Measurements from ENCODE around the gene DCDC2.
"Not testable (repeated sequence)": the region's sequence is repeated elsewhere in the genome, so short reads cannot be mapped to it uniquely, and the experiment has no call there.

DCDC2 gene

GRCh38 chr6:24207413-24207812, 150.4 kb downstream of the DCDC2 start:
- no peaks in the 10 kb centered on the region for H3K9me3 Mint-ChIP-seq
- H3K27me3 Mint-ChIP-seq (ENCODE audit: low read depth), result peaks cover 7% of the 10 kb centered on the region
- H3K36me3 Mint-ChIP-seq (ENCODE audit: low read depth), result no peaks in the 10 kb centered on the region
- no peak overlapping the region for H3K4me3 Mint-ChIP-seq
- no peaks in the 10 kb centered on the region for H3K4me1 Mint-ChIP-seq (ENCODE audit: low read depth)
- no peak overlapping the region for H3K27ac Mint-ChIP-seq

DNA sequence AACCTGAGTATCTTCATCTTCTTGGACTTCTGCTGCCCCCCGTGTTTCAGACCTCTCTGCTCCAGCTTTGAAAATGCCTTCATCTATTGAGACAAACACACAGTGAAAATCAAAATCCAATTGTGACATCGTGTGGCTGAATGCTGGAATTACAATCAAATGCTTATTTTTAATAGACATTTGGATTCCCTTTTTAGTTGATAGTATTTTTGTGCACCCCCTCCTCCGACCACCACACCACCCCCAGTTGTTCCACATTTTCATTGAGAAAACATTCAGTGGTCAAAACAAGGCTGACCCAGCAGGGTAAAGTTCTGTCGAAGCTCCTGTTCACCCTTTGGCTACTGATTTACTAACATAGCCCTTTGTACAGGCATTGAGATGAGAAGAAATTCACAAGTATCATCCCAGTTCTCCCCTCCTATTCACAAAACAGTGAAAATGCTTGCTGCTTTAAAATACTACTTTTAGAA, 152.8 kb downstream of the DCDC2 start:
- Mint-ChIP-seq H3K36me3 (ENCODE audit: low read depth) (no peaks in the 10 kb centered on the region), H3K4me1 (ENCODE audit: low read depth) (no peaks in the 10 kb centered on the region), H3K27ac (no peak overlapping the region), H3K27me3 (ENCODE audit: low read depth) (peaks cover 14% of the 10 kb centered on the region), H3K9me3 (no peaks in the 10 kb centered on the region), H3K4me3 (no peak overlapping the region)

GRCh38 chr6:24204113-24204512, 153.7 kb downstream of the DCDC2 start:
- H3K4me1 Mint-ChIP-seq (ENCODE audit: low read depth), result not testable (repeated sequence)

DNA sequence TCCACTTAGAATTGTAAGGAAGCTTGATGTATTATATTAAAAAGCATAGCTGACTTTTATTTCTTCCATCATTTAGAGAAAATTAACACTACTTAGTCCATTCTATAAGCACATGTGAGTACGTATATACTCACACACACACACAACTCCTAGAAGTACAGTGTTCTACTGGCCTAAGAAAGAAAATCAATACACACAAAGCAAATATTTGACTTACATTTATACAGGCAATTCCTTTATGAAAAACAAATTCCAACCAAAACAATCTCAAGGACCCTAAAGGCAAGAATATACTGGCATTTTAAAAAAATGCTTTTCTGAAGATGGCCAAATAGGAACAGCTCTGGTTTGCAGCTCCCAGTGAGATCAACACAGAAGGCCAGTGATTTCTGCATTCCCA, 160.0 kb downstream of the DCDC2 start:
- no peaks in the 10 kb centered on the region for H3K36me3 Mint-ChIP-seq (ENCODE audit: low read depth)
- H3K27ac Mint-ChIP-seq, result no peak overlapping the region
- peaks cover 16% of the 10 kb centered on the region for H3K27me3 Mint-ChIP-seq (ENCODE audit: low read depth)
- no peaks in the 10 kb centered on the region for H3K4me1 Mint-ChIP-seq (ENCODE audit: low read depth)
- H3K9me3 Mint-ChIP-seq, result no peaks in the 10 kb centered on the region
- no peak overlapping the region for H3K4me3 Mint-ChIP-seq

More at GRCh38 chr6:24204113-24204512, 153.7 kb downstream of the DCDC2 start:
- peaks cover 14% of the 10 kb centered on the region for H3K27me3 Mint-ChIP-seq (ENCODE audit: low read depth)
- H3K9me3 Mint-ChIP-seq; H3K4me3 Mint-ChIP-seq; H3K27ac Mint-ChIP-seq; H3K36me3 Mint-ChIP-seq (ENCODE audit: low read depth): not testable (repeated sequence)

DNA sequence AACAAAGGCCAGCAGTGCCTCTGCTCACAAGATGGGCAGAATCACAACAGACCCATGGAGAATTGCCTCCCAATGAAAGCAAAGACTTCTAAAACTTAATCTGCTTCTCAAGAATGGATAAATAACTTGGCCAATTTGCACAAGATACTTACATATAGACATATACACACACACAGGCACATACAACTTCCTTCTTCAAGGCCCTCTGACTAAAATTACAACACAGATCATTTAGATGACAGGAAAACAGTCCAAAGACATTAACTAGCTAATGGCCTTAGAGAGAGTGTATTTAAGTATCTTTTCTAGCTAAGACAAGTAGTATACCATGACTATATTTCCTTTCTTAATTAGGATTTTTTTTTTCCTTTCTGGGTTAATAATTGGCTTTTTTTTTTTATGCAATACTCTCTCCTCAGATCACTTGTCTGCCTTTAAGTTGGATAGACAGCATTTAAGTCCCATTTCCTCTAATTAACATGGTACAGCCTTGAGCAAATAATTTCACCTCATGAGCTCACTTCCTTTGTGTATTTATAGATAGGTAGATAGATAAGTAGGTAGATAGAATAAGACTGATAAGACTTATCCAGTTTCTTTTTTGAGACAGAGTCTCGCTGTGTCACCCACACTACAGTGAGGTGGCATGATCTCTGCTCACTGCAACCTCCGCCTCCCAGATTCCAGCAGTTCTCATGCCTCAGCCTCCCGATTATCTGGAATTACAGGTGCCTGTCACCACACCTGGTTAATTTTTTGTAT, 161.8 kb downstream of the DCDC2 start:
- Mint-ChIP-seq H3K27me3 (ENCODE audit: low read depth) (peaks cover 6% of the 10 kb centered on the region), H3K9me3 (no peaks in the 10 kb centered on the region), H3K4me1 (ENCODE audit: low read depth) (no peaks in the 10 kb centered on the region), H3K27ac (no peak overlapping the region), H3K4me3 (no peak overlapping the region), H3K36me3 (ENCODE audit: low read depth) (no peaks in the 10 kb centered on the region)

DNA sequence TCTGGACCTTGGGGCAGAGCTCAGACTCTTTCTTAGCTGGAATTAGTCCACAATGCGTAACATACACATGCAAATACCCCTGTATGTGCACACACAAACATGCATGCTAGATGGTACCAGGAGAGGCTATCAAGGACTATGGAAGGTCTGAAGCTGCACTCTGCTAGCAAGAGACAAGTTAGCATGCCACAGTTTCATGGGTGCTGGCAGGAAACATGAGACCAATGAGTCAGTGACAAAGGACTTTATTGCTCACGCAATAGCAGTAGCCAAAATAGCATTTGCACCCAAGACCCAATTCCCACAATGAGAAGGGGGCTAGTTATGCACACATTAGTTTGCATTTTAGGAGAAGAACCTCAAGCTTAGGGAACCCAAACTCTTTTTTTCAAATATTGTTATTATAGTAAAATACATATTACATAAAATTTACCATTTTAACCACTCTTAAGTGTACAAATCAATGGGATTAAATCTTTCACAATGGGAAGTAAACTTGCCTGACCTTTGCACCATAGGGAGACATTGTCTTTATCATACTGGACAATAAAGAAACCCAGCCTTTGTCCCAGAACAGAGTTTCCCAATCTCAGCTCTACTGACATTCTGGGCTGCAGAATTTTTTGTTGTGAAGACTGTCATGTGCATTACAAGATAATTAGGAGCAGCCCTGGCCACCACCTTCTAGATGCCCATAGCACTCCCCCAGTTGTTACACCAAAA, 162.7 kb downstream of the DCDC2 start:
- Mint-ChIP-seq H3K9me3 (no peaks in the 10 kb centered on the region), H3K36me3 (ENCODE audit: low read depth) (no peaks in the 10 kb centered on the region), H3K4me3 (no peak overlapping the region), H3K27ac (no peak overlapping the region), H3K4me1 (ENCODE audit: low read depth) (no peaks in the 10 kb centered on the region), H3K27me3 (ENCODE audit: low read depth) (peaks cover 5% of the 10 kb centered on the region)

- H3K36me3 Mint-ChIP-seq (ENCODE audit: low read depth), result no peaks in the 10 kb centered on the region
- H3K4me1 Mint-ChIP-seq (ENCODE audit: low read depth), result no peaks in the 10 kb centered on the region
- no peaks in the 10 kb centered on the region for H3K9me3 Mint-ChIP-seq
- H3K27me3 Mint-ChIP-seq (ENCODE audit: low read depth), result peaks cover 5% of the 10 kb centered on the region
- no peak overlapping the region for H3K27ac Mint-ChIP-seq
- H3K4me3 Mint-ChIP-seq, result no peak overlapping the region
Observed at GRCh38 chr6:24193364-24193763, 164.5 kb downstream of the DCDC2 start.

GRCh38 chr6:24191346-24191745, 166.5 kb downstream of the DCDC2 start:
- H3K27ac Mint-ChIP-seq, result no peak overlapping the region
- no peaks in the 10 kb centered on the region for H3K36me3 Mint-ChIP-seq (ENCODE audit: low read depth)
- H3K9me3 Mint-ChIP-seq, result no peaks in the 10 kb centered on the region
- no peaks in the 10 kb centered on the region for H3K4me1 Mint-ChIP-seq (ENCODE audit: low read depth)
- peaks cover 5% of the 10 kb centered on the region for H3K27me3 Mint-ChIP-seq (ENCODE audit: low read depth)
- no peak overlapping the region for H3K4me3 Mint-ChIP-seq

GRCh38 chr6:24188578-24189080, 169.2 kb downstream of the DCDC2 start:
- Mint-ChIP-seq H3K4me1 (ENCODE audit: low read depth) (no peaks in the 10 kb centered on the region), H3K36me3 (ENCODE audit: low read depth) (no peaks in the 10 kb centered on the region), H3K27ac (no peak overlapping the region), H3K4me3 (no peak overlapping the region), H3K27me3 (ENCODE audit: low read depth) (peaks cover 5% of the 10 kb centered on the region), H3K9me3 (no peaks in the 10 kb centered on the region)

- H3K9me3 Mint-ChIP-seq, result no peaks in the 10 kb centered on the region
- H3K27ac Mint-ChIP-seq, result no peak overlapping the region
- H3K4me3 Mint-ChIP-seq, result no peak overlapping the region
- no peaks in the 10 kb centered on the region for H3K36me3 Mint-ChIP-seq (ENCODE audit: low read depth)
- H3K4me1 Mint-ChIP-seq (ENCODE audit: low read depth), result no peaks in the 10 kb centered on the region
- peaks cover 2% of the 10 kb centered on the region for H3K27me3 Mint-ChIP-seq (ENCODE audit: low read depth)
Observed at GRCh38 chr6:24187965-24188577, 169.8 kb downstream of the DCDC2 start.

DNA sequence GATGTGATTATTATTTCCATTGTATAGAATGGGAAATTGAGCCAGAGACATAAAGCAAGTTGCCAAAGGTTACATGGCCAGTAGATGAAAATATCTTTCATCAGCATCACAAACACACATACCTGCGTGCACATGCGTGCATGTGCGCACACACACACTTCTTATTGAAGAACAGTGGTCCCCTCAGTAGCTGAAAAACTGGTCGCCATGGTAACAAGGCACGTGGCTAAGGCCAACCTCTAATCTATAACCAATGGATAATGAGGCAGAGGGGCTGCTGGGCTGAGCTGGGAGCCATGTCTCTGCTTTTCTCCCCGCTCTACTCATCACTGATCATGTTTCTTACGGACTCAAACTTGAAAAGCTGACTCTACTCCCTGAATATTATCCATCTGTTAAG, 171.5 kb downstream of the DCDC2 start:
- H3K27me3 Mint-ChIP-seq (ENCODE audit: low read depth), result no peaks in the 10 kb centered on the region
- H3K36me3 Mint-ChIP-seq (ENCODE audit: low read depth), result no peaks in the 10 kb centered on the region
- no peak overlapping the region for H3K4me3 Mint-ChIP-seq
- no peaks in the 10 kb centered on the region for H3K9me3 Mint-ChIP-seq
- H3K27ac Mint-ChIP-seq, result no peak overlapping the region
- H3K4me1 Mint-ChIP-seq (ENCODE audit: low read depth), result no peaks in the 10 kb centered on the region

- Mint-ChIP-seq H3K9me3 (no peaks in the 10 kb centered on the region), H3K27me3 (ENCODE audit: low read depth) (no peaks in the 10 kb centered on the region), H3K4me1 (ENCODE audit: low read depth) (no peaks in the 10 kb centered on the region), H3K27ac (no peak overlapping the region), H3K36me3 (ENCODE audit: low read depth) (no peaks in the 10 kb centered on the region), H3K4me3 (no peak overlapping the region)
Observed at GRCh38 chr6:24183584-24183983, 174.3 kb downstream of the DCDC2 start.

GRCh38 chr6:24157886-24158285, 200.0 kb downstream of the DCDC2 start:
- H3K4me1 Mint-ChIP-seq (ENCODE audit: low read depth), result no peaks in the 10 kb centered on the region
- no peaks in the 10 kb centered on the region for H3K36me3 Mint-ChIP-seq (ENCODE audit: low read depth)
- H3K27ac Mint-ChIP-seq, result no peak overlapping the region
- no peak overlapping the region for H3K4me3 Mint-ChIP-seq
- H3K9me3 Mint-ChIP-seq, result no peaks in the 10 kb centered on the region
- no peaks in the 10 kb centered on the region for H3K27me3 Mint-ChIP-seq (ENCODE audit: low read depth)

DNA sequence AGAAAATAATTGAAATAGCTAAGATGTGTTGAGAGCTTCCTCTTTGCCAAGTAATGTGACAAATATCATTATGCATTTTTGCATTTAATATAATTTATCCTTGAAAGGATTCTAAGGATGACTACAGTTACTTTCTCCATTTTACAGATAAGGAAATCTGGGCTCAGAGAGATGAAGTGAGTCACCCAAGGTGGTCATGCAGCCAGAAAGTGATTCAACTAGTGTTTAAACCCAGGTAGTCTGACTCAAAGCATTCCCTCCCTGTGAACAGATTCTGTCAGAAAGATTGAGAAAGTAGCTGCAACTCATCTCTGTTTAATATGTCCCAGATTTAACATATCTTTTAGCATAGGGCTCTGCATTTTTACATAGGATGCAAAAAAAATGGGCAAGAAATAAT, 203.7 kb downstream of the DCDC2 start:
- H3K27me3 Mint-ChIP-seq (ENCODE audit: low read depth), result no peaks in the 10 kb centered on the region
- H3K9me3 Mint-ChIP-seq, result no peaks in the 10 kb centered on the region
- no peaks in the 10 kb centered on the region for H3K36me3 Mint-ChIP-seq (ENCODE audit: low read depth)
- H3K4me3 Mint-ChIP-seq, result no peak overlapping the region
- H3K27ac Mint-ChIP-seq, result no peak overlapping the region
- no peaks in the 10 kb centered on the region for H3K4me1 Mint-ChIP-seq (ENCODE audit: low read depth)

GRCh38 chr6:24152014-24152413, 205.8 kb downstream of the DCDC2 start:
- Mint-ChIP-seq H3K9me3 (no peaks in the 10 kb centered on the region), H3K4me1 (ENCODE audit: low read depth) (no peaks in the 10 kb centered on the region), H3K4me3 (no peak overlapping the region), H3K27me3 (ENCODE audit: low read depth) (no peaks in the 10 kb centered on the region), H3K27ac (no peak overlapping the region), H3K36me3 (ENCODE audit: low read depth) (no peaks in the 10 kb centered on the region)
